ENCODE results near the gene GABRG3. TPM values are rescaled to one million over a fixed set of nuclear protein-coding genes. Genes with fewer than 3 reads are reported as not detected.
A peak's percentile ranks its signal among the peaks of the same experiment; 100 is the strongest.

GABRG3 gene
- polyA plus RNA-seq, 1 donor = 0.18 TPM

- peak; percentile 28 for DNase-seq
Observed at GRCh38 chr15:27065151-27065550, 94.2 kb downstream of the GABRG3 start.

GRCh38 chr15:27065785-27066184, 94.8 kb downstream of the GABRG3 start:
- DNase-seq = no peak

- DNase-seq = no peak
Observed at GRCh38 chr15:27066446-27066845, 95.5 kb downstream of the GABRG3 start.

GRCh38 chr15:27067175-27067574, 96.2 kb downstream of the GABRG3 start:
- no peak for DNase-seq

GRCh38 chr15:27070841-27071240, 99.9 kb downstream of the GABRG3 start:
- no peak for DNase-seq

GRCh38 chr15:27074179-27074578, 103.2 kb downstream of the GABRG3 start:
- no peak for DNase-seq

GRCh38 chr15:27077790-27078189, 106.8 kb downstream of the GABRG3 start:
- DNase-seq = no peak

GRCh38 chr15:27081676-27082418, 110.9 kb downstream of the GABRG3 start:
- no peak for DNase-seq

GRCh38 chr15:27082526-27082925, 111.5 kb downstream of the GABRG3 start:
- DNase-seq = no peak

GRCh38 chr15:27084844-27085243, 113.9 kb downstream of the GABRG3 start:
- no peak for DNase-seq

- no peak for DNase-seq
Observed at GRCh38 chr15:27086149-27086548, 115.2 kb downstream of the GABRG3 start.

- no peak for DNase-seq
Observed at GRCh38 chr15:27086805-27087204, 115.8 kb downstream of the GABRG3 start.

GRCh38 chr15:27087651-27088583, 116.9 kb downstream of the GABRG3 start:
- no peak for DNase-seq

GRCh38 chr15:27088584-27089232, 117.7 kb downstream of the GABRG3 start:
- no peak for DNase-seq

GRCh38 chr15:27089233-27089586, 118.2 kb downstream of the GABRG3 start:
- no peak for DNase-seq

GRCh38 chr15:27089676-27090075, 118.7 kb downstream of the GABRG3 start:
- no peak for DNase-seq

- DNase-seq = no peak
Observed at GRCh38 chr15:27091270-27091940, 120.4 kb downstream of the GABRG3 start.

- no peak for DNase-seq
Observed at GRCh38 chr15:27092390-27092789, 121.4 kb downstream of the GABRG3 start.

GRCh38 chr15:27094235-27094634, 123.3 kb downstream of the GABRG3 start:
- DNase-seq = peak; percentile 71

GRCh38 chr15:27095886-27096624, 125.1 kb downstream of the GABRG3 start:
- DNase-seq = no peak

- DNase-seq = no peak
Observed at GRCh38 chr15:27097506-27097905, 126.5 kb downstream of the GABRG3 start.

GRCh38 chr15:27101982-27102381, 131.0 kb downstream of the GABRG3 start:
- no peak for DNase-seq

Data from hindlimb muscle (tissue), 1 donor.